Anterior cingulate cortex (tissue), 58 donors: ENCODE data around the gene CTSH.
"Not testable (repeated sequence)": the region's sequence is repeated elsewhere in the genome, so short reads cannot be mapped to it uniquely, and the experiment has no call there.

Experiments
- DNase-seq, 58 donors: peaks; one replicate each; lab custom pipeline; 2025; lab: John Stamatoyannopoulos, UW

Gene CTSH

GRCh38 chr15:78925076-78925624 lies 19.7 kb downstream of the CTSH start:
- no peak for DNase-seq

- no peak for DNase-seq
These were observed 21.1 kb downstream of the CTSH start for GRCh38 chr15:78923480-78924360.

GRCh38 chr15:78923015-78923414 lies 21.8 kb downstream of the CTSH start:
- DNase-seq = no peak

- DNase-seq = peak in 1 of 58 donors; percentile 31
These were observed 22.3 kb downstream of the CTSH start for GRCh38 chr15:78922527-78922926.

- peak in 5 of 58 donors; percentile 18 to 38 (median 27) for DNase-seq
These were observed 22.9 kb downstream of the CTSH start for GRCh38 chr15:78921940-78922339.

- no peak for DNase-seq
These were observed 23.3 kb downstream of the CTSH start for GRCh38 chr15:78921517-78921916.

GRCh38 chr15:78917888-78918287 lies 27.0 kb downstream of the CTSH start:
- no peak for DNase-seq

- DNase-seq = no peak
These were observed 28.8 kb downstream of the CTSH start for GRCh38 chr15:78916088-78916487.

- DNase-seq = peak in 14 of 58 donors; percentile 20 to 72 (median 34)
These were observed 29.3 kb downstream of the CTSH start for GRCh38 chr15:78915341-78916087.

- peak in 11 of 58 donors; percentile 27 to 64 (median 48) for DNase-seq
These were observed 30.6 kb downstream of the CTSH start for GRCh38 chr15:78914027-78914764.

- no peak for DNase-seq
These were observed 31.8 kb downstream of the CTSH start for GRCh38 chr15:78913012-78913411.

- no peak for DNase-seq
These were observed 32.5 kb downstream of the CTSH start for GRCh38 chr15:78912316-78912715.

GRCh38 chr15:78910271-78910670 lies 34.6 kb downstream of the CTSH start:
- no peak for DNase-seq

GRCh38 chr15:78909791-78910228 lies 35.0 kb downstream of the CTSH start:
- peak in 1 of 58 donors; percentile 24 for DNase-seq

GRCh38 chr15:78909160-78909695 lies 35.6 kb downstream of the CTSH start:
- DNase-seq = no peak

- DNase-seq = no peak
These were observed 37.3 kb downstream of the CTSH start for GRCh38 chr15:78907577-78907976.

- no peak for DNase-seq
These were observed 38.6 kb downstream of the CTSH start for GRCh38 chr15:78906316-78906620.

- no peak for DNase-seq
These were observed 40.1 kb downstream of the CTSH start for GRCh38 chr15:78904599-78905358.

- not testable (repeated sequence) for DNase-seq
These were observed 42.4 kb downstream of the CTSH start for GRCh38 chr15:78902281-78903032.
